SK-N-MC (cell line): ENCODE measurements around the gene PDYN.

Experiments
- DNase-seq: peaks from one replicate; pipeline ENCODE4 v3.0.0-alpha.2; 2011; ENCODE audit warnings: low read depth, low spot score
- H3K27ac ChIP-seq: fragments of 200-600 bp; sonication (generic); 2 replicates; pipeline ENCODE4 v1.5.1; 2016; ENCODE audit warnings: mixed run types
- H3K36me3 ChIP-seq: fragments of 200-600 bp; sonication (generic); 2 replicates; pipeline ENCODE4 v1.6.1; 2017; ENCODE audit warnings: antibody characterized with exemption, low read length, mixed read lengths; ENCODE audit not compliant: insufficient read depth
- H3K4me3 ChIP-seq: fragments of 200-600 bp; sonication (generic); 2 replicates; pipeline ENCODE4 v1.5.1; 2016
- H3K9ac ChIP-seq: fragments of 200-600 bp; sonication (generic); 2 replicates; pipeline ENCODE4 v1.8.0; 2017; ENCODE audit warnings: mixed run types, mixed read lengths; ENCODE audit not compliant: insufficient read length
- H3K9me3 ChIP-seq: fragments of 200-600 bp; sonication (generic); 2 replicates; pipeline ENCODE4 v1.6.1; 2017; ENCODE audit warnings: low read depth, mild to moderate bottlenecking, antibody characterized with exemption, low read length, moderate library complexity, mixed read lengths
- EZH2 ChIP-seq: fragments of 200-600 bp; sonication (generic); IDR thresholded peaks from one replicate; pipeline ENCODE4 v1.6.1; 2017; ENCODE audit warnings: antibody characterized with exemption
- FOXP2 ChIP-seq: optimal IDR thresholded peaks from 2 replicates; pipeline ENCODE3; 2011; ENCODE audit warnings: mild to moderate bottlenecking, moderate library complexity; ENCODE audit not compliant: insufficient read depth; ENCODE audit errors: extremely low read length, control extremely low read depth
- POLR2AphosphoS5 ChIP-seq: IDR thresholded peaks from 2 replicates; pipeline ENCODE4 v1.6.1; 2012; ENCODE audit warnings: mild to moderate bottlenecking, low read depth, low read length, borderline replicate concordance

Gene PDYN

GRCh38 chr20:1937316-1937976 lies 56.4 kb downstream of the PDYN start:
- Histone ChIP-seq H3K4me3 (no peak overlapping the region), H3K9me3 (no peaks in the 10 kb centered on the region), H3K36me3 (peaks cover 6% of the 10 kb centered on the region; the same call in 1 of the 2 replicates), H3K9ac (no peak overlapping the region), H3K27ac (no peak overlapping the region)
- DNase-seq: no peak
- TF ChIP-seq EZH2 (no peak), FOXP2 (no peak), POLR2AphosphoS5 (no peak)

DNA sequence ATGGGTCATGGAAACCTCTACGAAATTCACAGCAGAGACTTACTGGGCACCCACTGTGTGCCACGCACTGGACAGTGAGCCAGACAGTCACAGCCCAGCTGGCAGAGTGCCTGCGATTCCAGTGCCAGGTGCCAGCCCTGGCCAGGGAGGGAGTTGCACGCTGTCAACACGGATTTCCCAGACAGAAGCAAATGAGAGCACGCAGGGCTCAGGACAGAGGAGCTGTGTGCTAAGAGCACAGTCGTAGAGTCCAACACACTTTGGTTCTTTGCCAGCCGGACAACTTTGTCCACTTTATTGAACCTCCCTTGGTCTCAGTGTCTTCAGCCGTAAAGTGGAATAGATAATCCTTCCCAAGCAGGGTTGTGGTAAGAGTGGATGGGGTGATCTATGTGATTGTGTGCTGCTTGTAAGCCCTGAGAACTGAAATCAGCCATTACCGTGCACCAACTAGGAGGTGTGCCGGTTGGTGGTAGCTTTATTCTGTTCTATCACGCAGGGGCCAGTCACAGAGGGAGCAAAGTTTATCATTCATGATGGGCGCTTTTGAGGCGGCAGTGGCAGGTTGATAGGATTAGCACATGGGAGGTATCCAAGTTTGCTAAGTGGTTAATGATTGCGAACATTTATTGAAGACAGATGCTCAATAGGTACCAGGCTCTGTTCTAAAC lies 58.0 kb downstream of the PDYN start:
- TF ChIP-seq POLR2AphosphoS5 (no peak), FOXP2 (no peak), EZH2 (no peak)
- H3K36me3 ChIP-seq: peaks cover 6% of the 10 kb centered on the region; the same call in 1 of the 2 replicates
- no peak for DNase-seq
- H3K27ac ChIP-seq: no peak overlapping the region
- no peak overlapping the region for H3K9ac ChIP-seq
- no peaks in the 10 kb centered on the region for H3K9me3 ChIP-seq
- H3K4me3 ChIP-seq: no peak overlapping the region

- Histone ChIP-seq H3K9ac (no peak overlapping the region), H3K4me3 (no peak overlapping the region), H3K36me3 (peaks cover 6% of the 10 kb centered on the region; the same call in 1 of the 2 replicates), H3K27ac (no peak overlapping the region), H3K9me3 (no peaks in the 10 kb centered on the region)
- DNase-seq: no peak
- TF ChIP-seq FOXP2 (no peak), EZH2 (no peak), POLR2AphosphoS5 (no peak)
Measured at GRCh38 chr20:1934721-1935573, 58.9 kb downstream of the PDYN start.

DNA sequence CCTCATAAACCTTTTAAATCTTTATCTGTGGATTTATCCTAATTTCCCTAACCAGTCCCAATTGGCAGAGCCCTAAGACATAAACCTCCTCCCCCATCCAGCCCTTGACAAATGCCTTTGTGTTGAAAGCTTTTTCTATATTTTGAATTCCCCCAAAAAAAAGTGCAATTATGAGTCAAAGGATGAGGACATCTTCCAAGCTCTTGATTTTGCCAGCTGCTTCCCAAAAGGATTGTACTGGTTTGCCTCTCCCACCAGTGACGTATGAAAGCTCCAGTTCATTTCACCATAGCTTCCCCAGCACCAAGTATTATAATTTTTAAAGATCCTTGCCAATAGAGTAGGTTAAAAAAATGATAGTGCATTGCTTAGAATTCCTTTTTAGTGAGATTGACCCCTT lies 59.7 kb downstream of the PDYN start:
- H3K36me3 ChIP-seq: peaks cover 6% of the 10 kb centered on the region; the same call in 1 of the 2 replicates
- no peak for DNase-seq
- H3K9me3 ChIP-seq: no peaks in the 10 kb centered on the region
- no peak overlapping the region for H3K4me3 ChIP-seq
- TF ChIP-seq FOXP2 (no peak), POLR2AphosphoS5 (no peak), EZH2 (no peak)
- H3K27ac ChIP-seq: no peak overlapping the region
- no peak overlapping the region for H3K9ac ChIP-seq

DNA sequence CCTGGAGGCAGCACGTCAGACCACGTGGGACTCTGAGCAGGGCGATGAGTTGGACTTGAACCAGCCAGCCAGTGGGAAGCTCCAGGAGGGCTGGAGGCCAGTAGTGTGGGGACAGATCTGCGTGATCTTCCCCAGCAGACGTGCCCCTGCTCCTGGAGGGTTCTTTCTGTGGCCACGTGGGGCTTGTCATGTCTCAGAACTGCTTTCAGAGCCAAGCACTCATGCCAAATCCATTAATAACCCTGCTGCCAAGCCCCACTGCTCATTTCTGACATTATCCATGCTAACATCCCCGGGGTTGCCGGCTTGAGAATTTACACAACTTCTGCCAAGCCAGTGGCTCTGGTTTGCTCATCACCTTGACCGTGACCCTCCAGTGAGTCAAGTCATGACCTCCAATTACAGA lies 60.4 kb downstream of the PDYN start:
- Histone ChIP-seq H3K4me3 (no peak overlapping the region), H3K36me3 (peaks cover 3% of the 10 kb centered on the region; the same call in 1 of the 2 replicates), H3K9me3 (no peaks in the 10 kb centered on the region), H3K9ac (no peak overlapping the region), H3K27ac (peak overlapping the region; percentile 25; the same call in 1 of the 2 replicates)
- TF ChIP-seq EZH2: no peak
- TF ChIP-seq POLR2AphosphoS5: no peak
- no peak for TF ChIP-seq FOXP2
- no peak for DNase-seq

GRCh38 chr20:1932971-1933370 lies 60.9 kb downstream of the PDYN start:
- Histone ChIP-seq H3K36me3 (peaks cover 5% of the 10 kb centered on the region; the same call in 1 of the 2 replicates), H3K4me3 (no peak overlapping the region), H3K27ac (no peak overlapping the region), H3K9me3 (no peaks in the 10 kb centered on the region), H3K9ac (no peak overlapping the region)
- no peak for DNase-seq
- TF ChIP-seq EZH2: no peak
- TF ChIP-seq FOXP2: no peak
- no peak for TF ChIP-seq POLR2AphosphoS5

- H3K9me3 ChIP-seq: no peaks in the 10 kb centered on the region
- H3K4me3 ChIP-seq: no peak overlapping the region
- no peak for DNase-seq
- TF ChIP-seq FOXP2: no peak
- no peak overlapping the region for H3K9ac ChIP-seq
- H3K27ac ChIP-seq: no peak overlapping the region
- H3K36me3 ChIP-seq: peaks cover 8% of the 10 kb centered on the region; the same call in 1 of the 2 replicates
Measured at GRCh38 chr20:1931830-1932229, 62.0 kb downstream of the PDYN start.

GRCh38 chr20:1930165-1930564 lies 63.7 kb downstream of the PDYN start:
- TF ChIP-seq FOXP2: no peak
- TF ChIP-seq POLR2AphosphoS5: no peak
- no peak for TF ChIP-seq EZH2
- no peak for DNase-seq
- no peak overlapping the region for H3K9ac ChIP-seq
- no peaks in the 10 kb centered on the region for H3K9me3 ChIP-seq
- H3K27ac ChIP-seq: no peak overlapping the region
- H3K36me3 ChIP-seq: peaks cover 8% of the 10 kb centered on the region; the same call in 1 of the 2 replicates
- H3K4me3 ChIP-seq: no peak overlapping the region
